ENCODE measurements around the gene KCNJ16. TPM values are rescaled to one million over a fixed set of nuclear protein-coding genes. Genes with fewer than 3 reads are reported as not detected.

The KCNJ16 gene
- total and polyA plus RNA-seq, 2 experiments from 2014 or later, result not detected

- Histone ChIP-seq H4K20me1 (ENCODE audit: insufficient read depth) (no peaks in the 10 kb centered on the region), H3K9me2 (ENCODE audit: insufficient read depth) (no peaks in the 10 kb centered on the region), H3K4me3 (no peak overlapping the region), H3K36me3 (ENCODE audit: low read depth) (no peaks in the 10 kb centered on the region), H3K4me1 (ENCODE audit: insufficient read depth) (no peaks in the 10 kb centered on the region), H2AFZ (no peak overlapping the region), H3K9ac (no peak overlapping the region), H3K27me3 (replicated peaks; ENCODE audit: insufficient read depth) (no peaks in the 10 kb centered on the region), H3K9me3 (ENCODE audit: low read depth) (no peaks in the 10 kb centered on the region), H3F3A (ENCODE audit: insufficient read depth) (no peaks in the 10 kb centered on the region), H3K27ac (no peak overlapping the region), H3K79me2 (ENCODE audit: insufficient read depth) (no peaks in the 10 kb centered on the region), H3K4me2 (ENCODE audit: unreplicated experiment) (no peak overlapping the region)
- TF ChIP-seq EZH2phosphoT487 (IDR thresholded peaks at IDR 0.05; ENCODE audit: insufficient read depth, low read depth) (no peak), EZH2 (IDR thresholded peaks at IDR 0.05; ENCODE audit: insufficient read depth, poor library complexity, severe bottlenecking) (no peak)
- DNase-seq, result no peak
- WGBS, 2 experiments (ENCODE audit: low coverage in 1 of 2, low lambda C conversion rate in 2 of 2, missing lambda C conversion rate in 2 of 2), result 71 to 73% methylated on average over 4 of the region's 4 CpGs
- in situ Hi-C loops (cut with MboI), result no loop called here
Observed at GRCh38 chr17:70059071-70059470, 16.0 kb upstream of the KCNJ16 start.

GRCh38 chr17:70059649-70060048 lies 15.4 kb upstream of the KCNJ16 start:
- no peak overlapping the region for H3K4me2 ChIP-seq (ENCODE audit: unreplicated experiment)
- no peaks in the 10 kb centered on the region for H4K20me1 ChIP-seq (ENCODE audit: insufficient read depth)
- no peak overlapping the region for H3K27ac ChIP-seq
- H3K27me3 ChIP-seq (replicated peaks; ENCODE audit: insufficient read depth), result no peaks in the 10 kb centered on the region
- H3K4me3 ChIP-seq, result no peak overlapping the region
- H2AFZ ChIP-seq, result no peak overlapping the region
- H3K4me1 ChIP-seq (ENCODE audit: insufficient read depth), result no peaks in the 10 kb centered on the region
- no peak overlapping the region for H3K9ac ChIP-seq
- WGBS, 2 experiments (ENCODE audit: low coverage in 1 of 2, low lambda C conversion rate in 2 of 2, missing lambda C conversion rate in 2 of 2), result 91 to 97% methylated on average over 4 of the region's 4 CpGs
- TF ChIP-seq EZH2phosphoT487 (IDR thresholded peaks at IDR 0.05; ENCODE audit: insufficient read depth, low read depth), result no peak
- no peak for TF ChIP-seq EZH2 (IDR thresholded peaks at IDR 0.05; ENCODE audit: insufficient read depth, poor library complexity, severe bottlenecking)
- DNase-seq, result no peak
- in situ Hi-C loops (cut with MboI), result no loop called here
- H3K79me2 ChIP-seq (ENCODE audit: insufficient read depth), result no peaks in the 10 kb centered on the region
- H3K9me3 ChIP-seq (ENCODE audit: low read depth), result no peaks in the 10 kb centered on the region
- no peaks in the 10 kb centered on the region for H3F3A ChIP-seq (ENCODE audit: insufficient read depth)
- H3K36me3 ChIP-seq (ENCODE audit: low read depth), result no peaks in the 10 kb centered on the region
- no peaks in the 10 kb centered on the region for H3K9me2 ChIP-seq (ENCODE audit: insufficient read depth)

- no peaks in the 10 kb centered on the region for H3F3A ChIP-seq (ENCODE audit: insufficient read depth)
- H3K9me3 ChIP-seq (ENCODE audit: low read depth), result no peaks in the 10 kb centered on the region
- TF ChIP-seq EZH2phosphoT487 (IDR thresholded peaks at IDR 0.05; ENCODE audit: insufficient read depth, low read depth) (no peak), EZH2 (IDR thresholded peaks at IDR 0.05; ENCODE audit: insufficient read depth, poor library complexity, severe bottlenecking) (no peak)
- no peak overlapping the region for H3K4me2 ChIP-seq (ENCODE audit: unreplicated experiment)
- H3K79me2 ChIP-seq (ENCODE audit: insufficient read depth), result no peaks in the 10 kb centered on the region
- no peaks in the 10 kb centered on the region for H3K4me1 ChIP-seq (ENCODE audit: insufficient read depth)
- WGBS, 2 experiments (ENCODE audit: low coverage in 1 of 2, low lambda C conversion rate in 2 of 2, missing lambda C conversion rate in 2 of 2), result 40 to 41% methylated on average over 2 of the region's 2 CpGs
- no peaks in the 10 kb centered on the region for H4K20me1 ChIP-seq (ENCODE audit: insufficient read depth)
- H3K36me3 ChIP-seq (ENCODE audit: low read depth), result no peaks in the 10 kb centered on the region
- in situ Hi-C loops (cut with MboI), result no loop called here
- no peaks in the 10 kb centered on the region for H3K27me3 ChIP-seq (replicated peaks; ENCODE audit: insufficient read depth)
- DNase-seq, result no peak
- no peak overlapping the region for H3K27ac ChIP-seq
- H2AFZ ChIP-seq, result no peak overlapping the region
- H3K4me3 ChIP-seq, result no peak overlapping the region
- H3K9me2 ChIP-seq (ENCODE audit: insufficient read depth), result no peaks in the 10 kb centered on the region
- H3K9ac ChIP-seq, result no peak overlapping the region
Observed at GRCh38 chr17:70060415-70060814, 14.6 kb upstream of the KCNJ16 start.

- in situ Hi-C loops (cut with MboI), result no loop called here
- H3K27ac ChIP-seq, result no peak overlapping the region
- WGBS, 2 experiments (ENCODE audit: low coverage in 1 of 2, low lambda C conversion rate in 2 of 2, missing lambda C conversion rate in 2 of 2), result 57 to 62% methylated on average over 5 of the region's 5 CpGs
- no peaks in the 10 kb centered on the region for H3K4me1 ChIP-seq (ENCODE audit: insufficient read depth)
- H3K4me3 ChIP-seq, result no peak overlapping the region
- H3K27me3 ChIP-seq (replicated peaks; ENCODE audit: insufficient read depth), result no peaks in the 10 kb centered on the region
- H3K9ac ChIP-seq, result no peak overlapping the region
- no peaks in the 10 kb centered on the region for H3K9me3 ChIP-seq (ENCODE audit: low read depth)
- no peaks in the 10 kb centered on the region for H3K9me2 ChIP-seq (ENCODE audit: insufficient read depth)
- DNase-seq, result no peak
- H3K79me2 ChIP-seq (ENCODE audit: insufficient read depth), result no peaks in the 10 kb centered on the region
- no peaks in the 10 kb centered on the region for H3K36me3 ChIP-seq (ENCODE audit: low read depth)
- no peak overlapping the region for H2AFZ ChIP-seq
- H4K20me1 ChIP-seq (ENCODE audit: insufficient read depth), result no peaks in the 10 kb centered on the region
- H3K4me2 ChIP-seq (ENCODE audit: unreplicated experiment), result no peak overlapping the region
- no peaks in the 10 kb centered on the region for H3F3A ChIP-seq (ENCODE audit: insufficient read depth)
- TF ChIP-seq EZH2 (IDR thresholded peaks at IDR 0.05; ENCODE audit: insufficient read depth, poor library complexity, severe bottlenecking) (no peak), EZH2phosphoT487 (IDR thresholded peaks at IDR 0.05; ENCODE audit: insufficient read depth, low read depth) (no peak)
Observed at GRCh38 chr17:70067134-70067533, 7.9 kb upstream of the KCNJ16 start.
